ENCODE data around the gene PCSK4.

GRCh38 chr19:1489463-1490310 lies 463 bp downstream of the PCSK4 start:
- no peak for TF ChIP-seq CTCF (conservative IDR thresholded peaks at IDR 0.05; ENCODE audit: low read depth, low read length)
- no peak for TF ChIP-seq EZH2 (IDR thresholded peaks at IDR 0.05; ENCODE audit: borderline replicate concordance, low read depth, low read length, poor library complexity, severe bottlenecking)
